ENCODE data around the gene BMP10.

The BMP10 gene

DNA sequence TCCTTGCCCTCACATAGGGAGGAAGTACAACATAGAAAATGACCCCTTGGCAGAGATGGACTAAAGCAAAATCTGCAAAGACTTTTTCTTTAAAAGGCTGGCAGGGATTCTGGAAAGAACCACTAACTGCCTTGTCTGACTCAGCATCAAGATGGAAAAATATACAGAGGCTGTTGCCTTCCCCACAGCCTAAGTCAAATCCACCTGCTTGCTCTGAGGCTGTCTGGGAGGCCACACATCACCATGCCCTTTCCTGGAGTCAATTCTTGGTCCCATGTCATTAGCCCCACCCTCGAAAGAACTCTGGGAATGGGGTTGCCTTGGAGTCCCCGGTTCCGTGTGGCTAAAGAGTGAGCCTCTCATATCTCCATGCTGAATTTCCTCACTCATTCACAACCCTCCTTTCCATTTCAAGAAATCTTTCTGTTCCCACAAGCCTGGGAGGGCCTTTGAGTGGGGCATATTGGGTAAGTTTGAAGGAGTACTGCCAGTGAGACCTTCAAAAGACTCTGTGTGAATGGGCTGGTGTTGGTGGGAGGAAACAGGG is 39.4 kb downstream of the BMP10 start:
- DNase-seq, result peak; percentile 46
- peaks cover 81% of the 10 kb centered on the region for H3K4me1 ChIP-seq (ENCODE audit: insufficient read depth, low read length)
- peak overlapping the region; percentile 54 for H3K9ac ChIP-seq (ENCODE audit: low read depth, low read length)
- H3K27me3 ChIP-seq (ENCODE audit: insufficient read depth, low read length, poor library complexity), result no peaks in the 10 kb centered on the region
- peak overlapping the region; percentile 95 for H3K27ac ChIP-seq (ENCODE audit: low read length)
- peak overlapping the region; percentile 23 for H2AFZ ChIP-seq (ENCODE audit: low read depth, low read length)
- no peaks in the 10 kb centered on the region for H3K79me2 ChIP-seq (ENCODE audit: insufficient read depth, low read length)
- no peaks in the 10 kb centered on the region for H3K9me3 ChIP-seq (ENCODE audit: insufficient read depth, low read length, severe bottlenecking)
- no peaks in the 10 kb centered on the region for H3K36me3 ChIP-seq (ENCODE audit: insufficient read depth, low read length)
- no peak for TF ChIP-seq EZH2 (IDR thresholded peaks at IDR 0.05; ENCODE audit: borderline replicate concordance, low read depth, low read length, severe bottlenecking)
- TF ChIP-seq, protein P1, sequence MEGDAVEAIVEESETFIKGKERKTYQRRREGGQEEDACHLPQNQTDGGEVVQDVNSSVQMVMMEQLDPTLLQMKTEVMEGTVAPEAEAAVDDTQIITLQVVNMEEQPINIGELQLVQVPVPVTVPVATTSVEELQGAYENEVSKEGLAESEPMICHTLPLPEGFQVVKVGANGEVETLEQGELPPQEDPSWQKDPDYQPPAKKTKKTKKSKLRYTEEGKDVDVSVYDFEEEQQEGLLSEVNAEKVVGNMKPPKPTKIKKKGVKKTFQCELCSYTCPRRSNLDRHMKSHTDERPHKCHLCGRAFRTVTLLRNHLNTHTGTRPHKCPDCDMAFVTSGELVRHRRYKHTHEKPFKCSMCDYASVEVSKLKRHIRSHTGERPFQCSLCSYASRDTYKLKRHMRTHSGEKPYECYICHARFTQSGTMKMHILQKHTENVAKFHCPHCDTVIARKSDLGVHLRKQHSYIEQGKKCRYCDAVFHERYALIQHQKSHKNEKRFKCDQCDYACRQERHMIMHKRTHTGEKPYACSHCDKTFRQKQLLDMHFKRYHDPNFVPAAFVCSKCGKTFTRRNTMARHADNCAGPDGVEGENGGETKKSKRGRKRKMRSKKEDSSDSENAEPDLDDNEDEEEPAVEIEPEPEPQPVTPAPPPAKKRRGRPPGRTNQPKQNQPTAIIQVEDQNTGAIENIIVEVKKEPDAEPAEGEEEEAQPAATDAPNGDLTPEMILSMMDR (IDR thresholded peaks at IDR 0.05; ENCODE audit: borderline replicate concordance, extremely low read depth, low read length, poor library complexity, severe bottlenecking), result no peak
- H4K20me1 ChIP-seq (ENCODE audit: insufficient read depth, low read length), result no peaks in the 10 kb centered on the region
- no peak overlapping the region for H3K4me2 ChIP-seq (ENCODE audit: insufficient read depth, low read length)
- ATAC-seq (ENCODE audit: insufficient read depth, low read depth), result no peak
- H3K4me3 ChIP-seq (ENCODE audit: low read depth in 1 of 2, low read length in 2 of 2), result no peak overlapping the region

DNA sequence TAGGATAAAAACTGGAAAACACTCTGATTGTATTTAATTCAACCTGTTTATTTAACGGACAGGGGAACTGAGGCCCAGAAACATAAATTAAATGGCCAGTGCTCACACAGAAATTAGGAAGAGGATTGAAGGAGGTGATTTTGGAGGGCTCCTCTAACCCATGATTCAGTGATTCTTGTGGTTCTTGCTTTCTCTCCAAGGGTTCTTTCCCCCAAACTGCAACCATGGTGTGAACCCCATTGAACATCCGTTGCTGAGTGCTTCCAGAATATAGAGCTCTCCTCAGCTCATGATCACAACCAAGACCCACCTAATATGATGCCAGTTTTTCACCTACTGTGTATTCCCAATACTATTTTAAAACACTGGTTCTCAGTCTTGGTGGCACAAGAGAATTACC is 41.4 kb downstream of the BMP10 start:
- peak; percentile 49 for ATAC-seq (ENCODE audit: insufficient read depth, low read depth)
- Histone ChIP-seq H3K4me3 (ENCODE audit: low read depth in 1 of 2, low read length in 2 of 2) (peak overlapping the region in 1 of 2 experiments; percentile 15; a peak in 1 of 4 replicates), H3K36me3 (ENCODE audit: insufficient read depth, low read length) (peaks cover 12% of the 10 kb centered on the region), H3K9me3 (ENCODE audit: insufficient read depth, low read length, severe bottlenecking) (no peaks in the 10 kb centered on the region), H2AFZ (ENCODE audit: low read depth, low read length) (no peak overlapping the region), H3K79me2 (ENCODE audit: insufficient read depth, low read length) (no peaks in the 10 kb centered on the region), H3K9ac (ENCODE audit: low read depth, low read length) (peak overlapping the region; percentile 54), H3K27me3 (ENCODE audit: insufficient read depth, low read length, poor library complexity) (no peaks in the 10 kb centered on the region), H3K4me1 (ENCODE audit: insufficient read depth, low read length) (peaks cover 73% of the 10 kb centered on the region), H3K4me2 (ENCODE audit: insufficient read depth, low read length) (peak overlapping the region; percentile 52), H4K20me1 (ENCODE audit: insufficient read depth, low read length) (no peaks in the 10 kb centered on the region), H3K27ac (ENCODE audit: low read length) (peak overlapping the region; percentile 95)
- TF ChIP-seq, protein P1 (IDR thresholded peaks at IDR 0.05; ENCODE audit: borderline replicate concordance, extremely low read depth, low read length, poor library complexity, severe bottlenecking), result no peak
- no peak for TF ChIP-seq EZH2 (IDR thresholded peaks at IDR 0.05; ENCODE audit: borderline replicate concordance, low read depth, low read length, severe bottlenecking)
- DNase-seq, result peak; percentile 62

DNA sequence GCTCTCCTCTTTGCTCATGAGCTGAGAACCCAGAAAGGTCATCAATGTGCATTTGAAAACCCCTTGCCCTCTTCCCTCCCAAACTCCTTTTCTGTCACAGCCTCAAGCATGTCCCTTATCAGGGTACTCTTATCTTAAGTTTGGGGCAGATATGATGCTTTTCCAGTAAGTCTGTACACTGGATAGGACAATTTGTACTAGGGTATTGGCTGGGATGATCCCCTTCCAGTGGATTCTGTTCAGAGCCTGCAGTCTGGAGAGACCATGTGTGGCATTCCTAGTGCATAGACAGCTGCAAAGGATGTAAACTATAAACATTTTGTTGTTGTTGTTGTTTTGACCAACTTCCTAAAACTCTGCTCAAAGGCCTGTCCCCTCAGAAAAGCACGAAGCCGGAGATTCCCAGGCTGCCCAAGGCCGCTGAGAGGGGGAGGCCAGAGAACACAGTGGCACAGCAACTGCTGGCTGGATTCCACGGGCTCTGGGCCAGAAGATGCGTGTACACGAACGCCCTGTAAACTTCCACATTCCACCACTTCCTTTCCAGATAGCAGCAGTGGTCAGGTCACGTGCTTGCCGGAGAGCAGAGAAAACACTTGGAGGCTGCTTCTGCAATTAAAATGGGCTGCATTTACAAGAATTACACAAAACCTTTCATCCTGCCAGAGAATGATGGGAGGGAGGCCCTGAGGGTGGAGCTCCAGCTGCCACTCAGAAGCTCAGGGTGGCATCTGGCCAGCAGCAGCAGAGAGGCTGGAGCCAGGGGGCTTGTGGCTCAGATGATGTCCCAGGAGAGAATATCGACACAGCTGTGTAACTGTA is 42.1 kb downstream of the BMP10 start:
- Histone ChIP-seq H3K4me2 (ENCODE audit: insufficient read depth, low read length) (peak overlapping the region; percentile 52), H3K79me2 (ENCODE audit: insufficient read depth, low read length) (no peaks in the 10 kb centered on the region), H3K9ac (ENCODE audit: low read depth, low read length) (peak overlapping the region; percentile 55), H3K27me3 (ENCODE audit: insufficient read depth, low read length, poor library complexity) (no peaks in the 10 kb centered on the region), H3K36me3 (ENCODE audit: insufficient read depth, low read length) (peaks cover 15% of the 10 kb centered on the region), H3K4me1 (ENCODE audit: insufficient read depth, low read length) (peaks cover 71% of the 10 kb centered on the region), H3K27ac (ENCODE audit: low read length) (peak overlapping the region; percentile 97), H2AFZ (ENCODE audit: low read depth, low read length) (peak overlapping the region; percentile 16; the same call in 1 of the 2 replicates), H3K9me3 (ENCODE audit: insufficient read depth, low read length, severe bottlenecking) (no peaks in the 10 kb centered on the region), H4K20me1 (ENCODE audit: insufficient read depth, low read length) (no peaks in the 10 kb centered on the region), H3K4me3 (ENCODE audit: low read depth in 1 of 2, low read length in 2 of 2) (peak overlapping the region in 1 of 2 experiments; percentile 15; a peak in 1 of 4 replicates)
- ATAC-seq (ENCODE audit: insufficient read depth, low read depth), result peak; percentile 88
- TF ChIP-seq, protein P1 (IDR thresholded peaks at IDR 0.05; ENCODE audit: borderline replicate concordance, extremely low read depth, low read length, poor library complexity, severe bottlenecking), result peak; percentile 18
- no peak for TF ChIP-seq EZH2 (IDR thresholded peaks at IDR 0.05; ENCODE audit: borderline replicate concordance, low read depth, low read length, severe bottlenecking)
- peak; percentile 96 for DNase-seq

All from DND-41 (cell line).